ENCODE results near the gene SH3PXD2B.
"Not testable (repeated sequence)": the region's sequence is repeated elsewhere in the genome, so short reads cannot be mapped to it uniquely, and the experiment has no call there.

SH3PXD2B gene

GRCh38 chr5:172336676-172337285, 117.5 kb downstream of the SH3PXD2B start:
- H3K4me3 ChIP-seq (ENCODE audit: control insufficient read depth, low read depth, low read length), result no peak overlapping the region
- no peak for DNase-seq (ENCODE audit: low read depth)
- TF ChIP-seq CTCF (IDR thresholded peaks at IDR 0.05; ENCODE audit: control insufficient read depth, insufficient read depth, low read depth, low read length, missing control alignments), result no peak

- TF ChIP-seq CTCF (IDR thresholded peaks at IDR 0.05; ENCODE audit: control insufficient read depth, insufficient read depth, low read depth, low read length, missing control alignments), result no peak
- H3K4me3 ChIP-seq (ENCODE audit: control insufficient read depth, low read depth, low read length), result no peak overlapping the region
- no peak for DNase-seq (ENCODE audit: low read depth)
Measured at GRCh38 chr5:172336264-172336663, 118.1 kb downstream of the SH3PXD2B start.

GRCh38 chr5:172335721-172336120, 118.6 kb downstream of the SH3PXD2B start:
- H3K4me3 ChIP-seq (ENCODE audit: control insufficient read depth, low read depth, low read length), result no peak overlapping the region
- no peak for TF ChIP-seq CTCF (IDR thresholded peaks at IDR 0.05; ENCODE audit: control insufficient read depth, insufficient read depth, low read depth, low read length, missing control alignments)
- DNase-seq (ENCODE audit: low read depth), result no peak

- DNase-seq (ENCODE audit: low read depth), result no peak
- TF ChIP-seq CTCF (IDR thresholded peaks at IDR 0.05; ENCODE audit: control insufficient read depth, insufficient read depth, low read depth, low read length, missing control alignments), result no peak
- no peak overlapping the region for H3K4me3 ChIP-seq (ENCODE audit: control insufficient read depth, low read depth, low read length)
Measured at GRCh38 chr5:172334641-172335040, 119.7 kb downstream of the SH3PXD2B start.

GRCh38 chr5:172334196-172334595, 120.1 kb downstream of the SH3PXD2B start:
- no peak overlapping the region for H3K4me3 ChIP-seq (ENCODE audit: control insufficient read depth, low read depth, low read length)
- TF ChIP-seq CTCF (IDR thresholded peaks at IDR 0.05; ENCODE audit: control insufficient read depth, insufficient read depth, low read depth, low read length, missing control alignments), result peak; percentile 6
- no peak for DNase-seq (ENCODE audit: low read depth)

- H3K4me3 ChIP-seq (ENCODE audit: control insufficient read depth, low read depth, low read length), result not testable (repeated sequence)
Measured at GRCh38 chr5:172326901-172327300, 127.4 kb downstream of the SH3PXD2B start.

GRCh38 chr5:172325452-172325851, 128.9 kb downstream of the SH3PXD2B start:
- H3K4me3 ChIP-seq (ENCODE audit: control insufficient read depth, low read depth, low read length), result no peak overlapping the region
- no peak for DNase-seq (ENCODE audit: low read depth)
- no peak for TF ChIP-seq CTCF (IDR thresholded peaks at IDR 0.05; ENCODE audit: control insufficient read depth, insufficient read depth, low read depth, low read length, missing control alignments)

More at GRCh38 chr5:172326901-172327300, 127.4 kb downstream of the SH3PXD2B start:
- not testable (repeated sequence) for DNase-seq (ENCODE audit: low read depth)
